ENCODE results near the gene SLC5A3. TPM values are rescaled to one million over a fixed set of nuclear protein-coding genes. Genes with fewer than 3 reads are reported as not detected.

SLC5A3 gene
- total and polyA plus RNA-seq, 10 of the 15 experiments (the other 5 are each of a cell fraction or from before 2014, with no cell fraction given), result 3.3 to 21.4 (median 12.0) TPM

- TF ChIP-seq POLR2AphosphoS2 (IDR thresholded peaks at IDR 0.05; ENCODE audit: low read depth, low read length), result no peak
Observed at GRCh38 chr21:34072145-34073031, 990 bp upstream of the SLC5A3 start (continued).

- no peaks in the 10 kb centered on the region for H3K27me3 ChIP-seq (replicated peaks in 1 of 2; ENCODE audit: control insufficient read depth in 2 of 2, insufficient read depth in 2 of 2, low read length in 1 of 2)
- peaks cover 11% of the 10 kb centered on the region for H3K4me1 ChIP-seq (ENCODE audit: control insufficient read depth, insufficient read depth, low read length)
- H3K79me2 ChIP-seq (ENCODE audit: control insufficient read depth, insufficient read depth, low read length), result peaks cover 52% of the 10 kb centered on the region
- in situ Hi-C loops (cut with MboI), result loop anchor here (5.0 kb wide), 1 partner anchor 127 kb away; no protein-coding TSS in a partner anchor
- ChIA-PET POLR2A (interaction anchor here (0.7 to 2.0 kb wide), 10 partner anchors 30 to 150 kb away, joined by 3 to 6 read pairs (median 3); no protein-coding TSS in a partner anchor), RAD21 (ENCODE audit: unreplicated experiment) (interaction anchor here (0.6 to 7.0 kb wide), 9 partner anchors 31 to 869 kb away, joined by 3 to 51 read pairs (median 5); no protein-coding TSS in a partner anchor), SMC1A (ENCODE audit: uncharacterized antibody, unreplicated experiment) (interaction anchor here (0.8 to 6.8 kb wide), 8 partner anchors 13 to 150 kb away, joined by 3 to 118 read pairs (median 5); no protein-coding TSS in a partner anchor), CTCF (interaction anchor here (1.2 to 2.7 kb wide), 2 partner anchors 150 to 274 kb away, joined by 4 to 11 read pairs; no protein-coding TSS in a partner anchor)
- DNase-seq (ENCODE audit: low read depth, low spot score), result no peak
- no TSS peak for BruUV-seq (replicated peaks)
- H4K20me1 ChIP-seq (ENCODE audit: control insufficient read depth, insufficient read depth), result no peaks in the 10 kb centered on the region
- 2% methylated on average over 29 of the region's 95 CpGs for WGBS (ENCODE audit: insufficient coverage, insufficient replicate concordance, low lambda C conversion rate, missing lambda C conversion rate)
- H3K4me3 ChIP-seq, result peak overlapping the region; percentile 91
- intact Hi-C loops (cut with micrococcal nuclease; ENCODE audit: unreplicated experiment), result loop anchor here (2.0 kb wide), 2 partner anchors 53 to 121 kb away; no protein-coding TSS in a partner anchor
- peak overlapping the region; percentile 83 for H3K9ac ChIP-seq (ENCODE audit: control insufficient read depth, insufficient read depth, low read length)
- H3K4me2 ChIP-seq (ENCODE audit: control insufficient read depth, insufficient read depth), result peak overlapping the region; percentile 35
- no peaks in the 10 kb centered on the region; a peak in 1 of 4 replicates for H3K36me3 ChIP-seq (ENCODE audit: control insufficient read depth in 2 of 2, insufficient read depth in 2 of 2, low read length in 1 of 2)
- no peaks in the 10 kb centered on the region for H3K9me3 ChIP-seq (replicated peaks; ENCODE audit: control insufficient read depth, insufficient read depth, low read length)
- peak; percentile 40 for ATAC-seq
- H2AFZ ChIP-seq (ENCODE audit: control insufficient read depth, low read depth, low read length), result peak overlapping the region; percentile 80
- no peak for FAIRE-seq
- H3K27ac ChIP-seq (ENCODE audit: control insufficient read depth, insufficient read depth), result peak overlapping the region; percentile 72
- no peak for TF ChIP-seq KDM1A (IDR thresholded peaks at IDR 0.05; ENCODE audit: borderline replicate concordance)
- 0 out of 2 replicates have a peak, but pooled peaks have one; percentile 18 for TF ChIP-seq SIN3A (IDR thresholded peaks at IDR 0.05; ENCODE audit: low read depth, low read length)
- TF ChIP-seq EGR1 (IDR thresholded peaks at IDR 0.05; ENCODE audit: borderline replicate concordance in 1 of 2, low read depth in 2 of 2, low read length in 2 of 2), result peak in 1 of 2 experiments; percentile 74; a peak in 1 of 3 replicates
- TF ChIP-seq ETV6 (conservative IDR thresholded peaks at IDR 0.05 in 1 of 2, IDR thresholded peaks at IDR 0.05 in 1 of 2; ENCODE audit: borderline replicate concordance in 1 of 2, low read depth in 1 of 2), result no peak
- no peak for TF ChIP-seq BCL3 (IDR thresholded peaks at IDR 0.05; ENCODE audit: borderline replicate concordance, insufficient read depth, low read depth, low read length, poor library complexity, severe bottlenecking)
- TF ChIP-seq DPF2 (IDR thresholded peaks at IDR 0.05), result 0 out of 2 replicates have a peak, but pooled peaks have one; percentile 46
- 0 out of 2 replicates have a peak, but pooled peaks have one; percentile 52 for TF ChIP-seq IKZF1 (conservative IDR thresholded peaks at IDR 0.05)
- no peak for TF ChIP-seq RAD21 (IDR thresholded peaks at IDR 0.05; ENCODE audit: insufficient read depth, low read depth, low read length)
- TF ChIP-seq RFX5 (IDR thresholded peaks at IDR 0.05; ENCODE audit: low read depth, low read length), result no peak
- no peak for TF ChIP-seq CREB1 (IDR thresholded peaks at IDR 0.05; ENCODE audit: low read depth)
- TF ChIP-seq NR2C2 (IDR thresholded peaks at IDR 0.05; ENCODE audit: borderline replicate concordance, control insufficient read depth, insufficient read length, low read depth), result no peak
- TF ChIP-seq ZBTB11 (CRISPR knock-in tag; IDR thresholded peaks at IDR 0.05), result no peak
- TF ChIP-seq MTA3 (IDR thresholded peaks at IDR 0.05; ENCODE audit: borderline replicate concordance, low read length), result no peak
Observed at GRCh38 chr21:34073749-34074282, 438 bp downstream of the SLC5A3 start.
